ENCODE data around the gene OSBPL1A.
"Not testable (repeated sequence)": the region's sequence is repeated elsewhere in the genome, so short reads cannot be mapped to it uniquely, and the experiment has no call there.

Gene OSBPL1A

DNA sequence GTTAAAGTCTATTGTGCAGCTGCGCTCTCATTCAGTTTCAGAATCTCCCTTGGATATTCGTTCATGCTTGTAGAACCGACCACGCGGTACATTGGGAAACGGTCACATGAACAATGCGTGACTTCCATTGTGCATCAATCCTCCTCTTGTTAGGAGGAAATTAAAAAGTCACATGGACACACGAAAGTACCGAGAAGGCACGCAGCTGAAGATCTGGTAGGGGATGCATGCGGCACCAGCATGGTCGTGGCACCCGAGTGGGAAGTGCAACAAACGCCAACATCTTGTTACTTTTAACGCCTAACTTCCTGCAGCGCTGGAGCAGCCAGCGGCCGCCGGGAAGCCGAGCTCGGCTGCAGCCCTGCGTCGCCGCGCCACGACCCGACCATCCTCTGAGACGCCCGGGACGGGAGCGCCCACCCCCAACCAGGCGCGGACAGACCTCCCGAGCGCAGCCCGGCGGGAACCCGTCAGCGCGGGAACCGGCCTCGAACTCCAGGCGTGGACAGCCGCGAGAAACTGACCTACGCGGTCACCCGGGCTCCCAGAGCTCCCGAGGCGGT, 412 bp downstream of the OSBPL1A start:
- DNase-seq (ENCODE audit: low read depth) = peak; percentile 5

DNA sequence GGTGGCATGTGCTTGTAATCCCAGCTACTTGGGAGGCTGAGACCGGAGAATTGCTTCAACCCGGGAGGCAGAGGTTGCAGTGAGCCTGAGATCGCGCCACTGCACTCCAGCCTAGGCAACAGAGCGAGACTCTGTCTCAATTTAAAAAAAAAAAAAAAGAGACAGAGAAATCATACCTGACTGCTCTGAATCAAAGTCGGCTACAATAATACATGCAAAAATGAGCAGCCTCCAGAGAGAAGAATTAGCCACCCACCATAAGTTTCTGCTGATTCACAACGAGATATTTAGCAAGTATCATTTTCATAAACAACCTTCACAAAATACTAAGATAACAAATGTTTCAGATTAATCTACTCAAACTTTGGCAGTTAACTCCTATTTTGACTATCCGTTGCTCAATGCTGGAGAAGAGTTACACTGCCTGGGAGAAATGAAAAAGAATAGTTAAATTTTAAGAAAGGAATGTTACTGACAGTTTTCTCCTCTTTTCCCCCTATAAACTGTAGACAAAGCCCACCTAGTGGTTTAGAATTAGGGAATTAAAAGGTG, 1.5 kb downstream of the OSBPL1A start:
- no peak for DNase-seq (ENCODE audit: low read depth)

DNA sequence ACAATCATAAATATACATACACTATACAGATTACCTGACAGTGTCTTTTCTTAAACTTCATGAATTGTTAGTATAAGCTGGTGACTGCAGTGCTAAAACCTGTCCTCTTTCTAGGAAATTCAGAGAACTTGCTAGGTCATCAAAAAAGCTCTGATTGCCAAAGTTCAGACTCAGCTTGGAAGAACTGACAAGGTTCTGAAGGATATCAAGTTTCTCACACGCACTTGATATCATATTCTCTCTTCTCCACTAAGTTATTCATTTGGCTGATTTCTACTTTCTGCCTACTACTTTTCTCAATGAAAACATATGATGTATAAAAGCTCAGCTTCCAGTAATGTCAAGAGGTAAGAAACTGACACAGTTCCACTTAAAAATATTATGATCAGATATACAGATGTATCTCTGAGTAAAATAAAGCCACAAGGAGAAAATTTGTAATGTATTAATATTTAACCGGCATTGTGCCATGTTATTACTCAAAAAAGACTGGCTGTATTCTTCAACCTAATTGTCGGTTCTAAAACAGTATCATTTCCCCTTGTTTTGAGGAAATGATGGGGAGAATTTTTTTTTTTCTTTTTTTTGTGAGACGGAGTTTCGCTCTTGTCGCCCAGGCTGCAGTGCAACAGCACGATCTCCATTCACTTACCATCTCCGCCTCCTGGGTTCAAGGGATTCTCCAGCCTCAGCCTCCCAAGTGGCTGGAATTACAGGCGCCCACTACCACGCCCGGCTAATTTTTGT, 2.4 kb downstream of the OSBPL1A start:
- no peak for DNase-seq (ENCODE audit: low read depth)

DNA sequence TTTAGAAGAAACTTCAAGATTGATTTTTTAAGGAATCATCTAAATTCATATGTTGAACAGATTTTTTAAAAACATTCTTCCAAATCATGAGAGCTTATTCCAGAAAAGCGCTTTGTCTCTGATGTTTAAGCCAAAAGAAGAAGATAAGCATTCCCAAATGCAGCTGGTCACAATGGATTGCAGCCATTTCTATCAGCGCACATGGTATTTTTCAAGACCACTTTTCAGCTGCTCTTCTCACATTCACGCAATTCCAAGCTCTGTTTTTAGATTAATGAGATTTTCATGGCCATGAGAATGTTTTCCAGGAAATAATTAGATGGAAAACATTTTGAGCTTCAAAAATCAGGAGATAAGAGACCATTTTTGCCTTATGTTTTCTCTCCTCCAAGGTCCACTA, 8.7 kb downstream of the OSBPL1A start:
- no peak for DNase-seq (ENCODE audit: low read depth)

DNA sequence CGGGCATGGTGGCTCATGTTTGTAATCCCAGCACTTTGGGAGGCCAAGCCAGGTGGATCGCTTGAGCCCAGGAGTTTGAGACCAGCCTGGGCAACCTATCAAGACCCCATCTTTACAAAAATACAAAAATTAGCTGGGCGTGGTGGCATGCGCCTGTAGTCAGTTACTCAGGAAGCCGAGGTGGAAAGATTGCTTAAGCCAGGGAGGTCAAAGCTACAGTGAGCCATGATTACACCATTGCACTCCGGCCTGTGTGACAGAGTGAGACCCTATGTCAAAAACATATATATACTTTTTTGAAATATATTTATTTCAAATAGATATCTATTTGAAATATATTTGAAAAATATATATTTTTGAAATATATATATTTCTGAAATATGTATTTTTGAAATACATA, 10.9 kb downstream of the OSBPL1A start:
- no peak for DNase-seq (ENCODE audit: low read depth)

DNA sequence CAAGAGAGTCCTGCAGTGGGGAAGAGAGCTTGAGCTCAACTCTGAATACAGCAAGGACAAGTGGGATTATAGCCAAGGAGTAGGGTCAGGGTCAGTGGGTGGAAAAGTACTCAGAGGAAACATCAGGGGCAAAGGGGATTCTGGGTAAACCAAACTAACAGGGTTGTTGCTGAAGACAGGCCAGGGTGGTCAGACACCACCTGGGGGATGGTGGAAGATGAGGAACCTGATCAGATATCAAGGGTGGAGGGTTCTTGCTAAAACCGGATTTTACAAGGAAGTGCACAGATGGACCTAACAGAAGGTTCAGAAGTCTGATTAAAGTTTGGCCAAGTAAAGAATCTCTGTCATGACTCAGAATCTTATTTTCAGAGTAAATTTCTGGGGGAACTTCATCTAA, 16.5 kb downstream of the OSBPL1A start:
- no peak for DNase-seq (ENCODE audit: low read depth)

DNA sequence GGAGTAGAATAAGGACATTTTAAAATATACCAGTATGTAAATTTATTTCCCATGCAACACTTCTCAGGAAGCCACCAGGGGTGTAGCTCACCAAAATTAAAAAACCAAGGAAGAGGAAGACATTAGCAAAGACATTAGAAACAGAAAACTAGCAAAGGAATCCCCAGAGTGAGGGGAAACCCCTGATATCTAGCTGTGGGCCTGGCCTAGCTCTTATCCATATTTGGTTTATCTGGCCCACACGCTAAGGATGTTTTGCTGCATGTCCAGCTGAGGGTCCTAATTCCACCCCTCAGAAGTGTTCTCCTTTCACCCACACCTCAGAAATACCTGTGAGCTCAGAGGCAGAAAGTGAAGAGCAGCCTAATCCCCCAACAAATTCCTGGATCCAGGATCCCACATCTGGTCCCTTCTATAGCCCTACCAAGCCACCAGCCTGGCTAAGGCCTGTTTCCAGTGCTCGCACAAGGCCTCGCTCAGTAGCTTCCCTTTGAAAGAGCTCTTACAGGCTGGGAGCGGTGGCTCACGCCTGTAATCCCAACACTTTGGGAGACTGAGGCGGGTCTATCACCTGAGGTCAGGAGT, 17.4 kb downstream of the OSBPL1A start:
- no peak for DNase-seq (ENCODE audit: low read depth)

DNA sequence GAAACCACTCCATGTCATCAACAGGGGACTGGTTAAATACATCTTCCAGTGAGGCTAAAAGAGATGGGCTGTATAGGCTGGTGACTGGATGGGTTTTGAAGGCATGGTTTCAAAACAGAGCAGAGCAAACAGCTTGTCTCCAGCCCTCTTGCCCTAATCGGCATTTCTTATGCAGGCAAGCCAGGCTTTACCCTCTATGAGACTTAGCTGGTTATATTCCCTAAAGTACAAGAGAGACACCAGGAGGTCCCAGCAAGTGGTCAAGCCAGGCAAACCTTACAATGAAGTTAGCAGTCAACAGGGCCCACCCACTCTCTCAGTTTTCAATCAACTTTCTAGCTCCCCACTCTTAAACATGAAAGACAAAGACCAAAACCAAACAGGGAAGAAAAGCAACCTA, 19.0 kb downstream of the OSBPL1A start:
- no peak for DNase-seq (ENCODE audit: low read depth)

DNA sequence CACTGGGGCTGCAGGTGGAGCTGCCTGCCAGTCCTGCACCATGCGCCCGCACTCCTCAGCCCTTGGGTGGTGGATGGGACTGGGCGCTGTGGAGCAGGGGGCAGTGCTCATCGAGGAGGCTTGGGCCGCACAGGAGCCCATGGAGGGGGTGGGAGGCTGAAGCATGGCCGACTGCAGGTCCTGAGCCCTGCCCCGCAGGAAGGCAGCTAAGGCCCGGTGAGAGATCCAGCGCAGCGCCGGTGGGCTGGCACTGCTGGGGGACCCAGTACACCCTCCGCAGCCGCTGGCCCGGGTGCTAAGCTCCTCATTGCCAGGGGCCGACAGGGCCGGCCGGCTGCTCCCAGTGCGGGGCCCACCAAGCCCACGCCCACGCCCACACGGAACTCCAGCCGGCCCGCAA, 21.1 kb downstream of the OSBPL1A start:
- DNase-seq (ENCODE audit: low read depth) = not testable (repeated sequence)

DNA sequence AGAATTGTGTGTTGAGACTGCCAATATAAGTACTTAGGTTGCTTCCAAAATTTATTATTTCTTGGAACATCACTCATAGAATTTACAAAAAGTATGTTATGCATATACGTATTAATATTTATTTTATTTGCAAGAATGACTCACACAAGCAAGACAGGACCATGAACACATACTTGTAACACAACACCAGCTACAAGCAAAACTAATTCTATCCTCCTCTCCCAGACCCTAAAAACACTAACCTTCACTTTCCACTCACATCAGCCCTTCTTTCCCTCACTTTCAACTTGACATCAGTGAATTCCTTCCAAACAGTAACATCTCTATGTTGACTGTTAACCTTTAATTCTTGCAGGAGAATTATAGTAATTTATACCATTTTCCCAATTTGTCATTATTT, 24.3 kb downstream of the OSBPL1A start:
- no peak for DNase-seq (ENCODE audit: low read depth)

DNA sequence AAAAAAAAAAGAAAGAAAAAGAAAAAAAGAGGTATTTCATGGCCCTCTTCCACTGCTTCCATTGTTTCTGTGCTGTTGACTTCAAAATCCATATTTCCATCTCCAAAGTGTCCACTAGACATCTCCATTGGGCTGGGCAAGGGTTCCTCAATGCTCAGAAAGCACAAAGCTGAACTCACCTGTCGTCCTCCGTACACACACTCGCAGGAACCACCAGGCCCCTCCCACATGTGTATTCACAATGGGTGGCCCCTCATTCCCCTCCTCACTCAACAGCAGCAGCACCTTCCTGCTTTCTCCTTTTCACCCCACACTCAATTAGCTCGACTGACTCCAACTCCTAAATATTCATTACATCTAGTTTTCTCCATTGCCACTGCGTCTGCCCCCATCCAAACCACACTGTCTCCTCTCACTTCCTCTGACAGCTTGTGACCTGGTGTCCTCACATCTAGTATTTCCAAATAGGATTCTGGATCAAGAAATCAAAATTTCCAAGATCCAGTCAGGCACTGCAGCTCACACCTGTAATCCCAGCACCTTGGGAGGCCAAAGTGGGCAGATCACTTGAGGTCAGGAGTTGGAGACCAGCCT, 25.2 kb downstream of the OSBPL1A start:
- no peak for DNase-seq (ENCODE audit: low read depth)

DNA sequence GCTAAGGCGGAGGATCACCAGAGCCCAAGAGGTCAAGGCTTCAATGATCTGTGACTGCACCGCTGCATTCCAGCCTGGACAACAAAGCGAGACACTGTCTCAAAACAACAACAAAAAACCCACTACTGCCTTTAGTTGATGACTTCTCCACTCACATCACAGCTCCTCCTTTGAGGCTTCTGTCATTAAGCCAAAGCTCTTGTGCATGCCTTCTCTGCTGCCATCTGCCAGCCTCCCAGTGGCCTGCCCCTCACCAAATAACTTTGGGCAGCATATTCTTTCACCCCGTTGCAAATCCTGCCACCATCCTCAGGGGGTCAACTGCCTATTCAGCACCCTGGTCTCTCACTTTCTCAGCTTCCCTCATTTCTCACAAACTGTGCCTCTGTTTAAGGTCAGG, 27.5 kb downstream of the OSBPL1A start:
- no peak for DNase-seq (ENCODE audit: low read depth)

DNA sequence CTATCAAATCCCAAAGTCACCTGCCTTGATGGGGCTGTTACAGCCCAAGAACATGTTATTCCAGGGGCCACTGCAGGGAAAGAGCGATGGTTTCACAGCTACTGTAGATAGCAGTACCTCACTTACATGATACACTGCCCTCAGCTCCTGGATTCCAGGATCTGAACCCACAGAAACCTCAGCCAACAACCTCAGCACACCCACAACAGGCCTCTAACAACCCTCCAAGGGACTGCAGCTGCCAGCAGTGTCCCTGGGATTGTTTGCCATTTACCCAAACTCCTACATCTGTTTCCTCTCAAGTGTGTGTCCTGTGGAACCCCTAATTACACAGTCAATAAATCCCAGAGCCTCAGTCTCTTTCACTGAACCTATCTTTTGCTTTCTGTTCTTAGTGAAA, 28.2 kb downstream of the OSBPL1A start:
- DNase-seq (ENCODE audit: low read depth) = no peak

DNA sequence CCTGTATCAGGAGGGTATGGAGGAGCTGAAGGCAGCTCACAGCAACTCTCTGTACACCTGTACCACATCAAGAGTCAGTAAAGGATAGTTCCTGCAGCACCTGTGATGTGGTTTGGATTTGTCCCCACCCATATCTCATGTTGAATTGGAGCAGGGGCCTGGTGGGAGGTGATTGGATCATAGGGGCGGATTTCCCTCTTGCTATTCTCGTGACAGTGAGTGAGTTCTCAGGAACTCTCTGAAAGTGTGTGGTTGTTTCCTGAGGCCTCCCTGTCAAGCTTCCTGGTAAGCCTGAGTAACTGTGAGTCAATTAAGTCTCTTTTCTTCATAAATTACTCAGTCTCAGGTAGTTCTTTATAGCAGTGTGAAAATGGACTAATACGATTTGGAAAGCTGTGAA, 28.9 kb downstream of the OSBPL1A start:
- peak; percentile 7 for DNase-seq (ENCODE audit: low read depth)

DNA sequence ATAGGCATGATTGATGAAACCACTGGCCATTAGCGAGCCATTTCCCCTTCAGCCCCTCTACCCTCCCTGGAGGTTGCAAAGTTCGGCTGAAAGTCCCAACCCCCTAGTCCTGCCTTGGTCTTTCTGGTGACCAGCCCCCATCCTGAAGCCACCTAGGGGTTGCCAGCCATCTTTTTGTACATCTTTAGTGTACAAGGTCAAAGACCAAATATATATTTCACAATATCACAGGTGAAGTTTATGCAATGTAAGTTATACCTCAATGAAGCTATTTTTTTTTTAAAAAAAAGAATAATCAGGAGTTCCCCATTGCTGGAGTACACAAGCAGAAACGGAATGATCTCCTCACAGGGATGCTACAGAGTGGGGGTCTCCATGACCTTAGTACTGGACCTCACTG, 31.3 kb downstream of the OSBPL1A start:
- DNase-seq (ENCODE audit: low read depth) = no peak

DNA sequence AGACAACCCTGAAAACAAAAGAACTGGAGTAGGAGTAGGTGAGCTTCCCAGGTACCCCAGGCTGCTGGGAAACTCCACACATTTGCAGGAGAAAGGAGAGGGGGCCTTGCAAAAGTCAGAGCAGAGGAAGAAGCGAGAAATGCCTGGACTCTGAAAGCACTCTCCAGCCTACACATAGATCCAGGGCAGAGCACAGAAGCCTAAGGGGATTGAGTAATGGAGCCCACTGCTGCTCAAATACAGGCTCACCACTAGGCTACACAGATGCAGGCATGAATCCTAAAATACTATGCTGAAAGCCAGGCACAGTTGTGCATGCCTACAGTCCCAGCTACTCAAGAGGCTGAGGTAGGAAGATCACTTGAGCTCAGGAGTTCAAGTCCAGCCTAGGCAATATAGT, 33.4 kb downstream of the OSBPL1A start:
- DNase-seq (ENCODE audit: low read depth) = no peak

DNA sequence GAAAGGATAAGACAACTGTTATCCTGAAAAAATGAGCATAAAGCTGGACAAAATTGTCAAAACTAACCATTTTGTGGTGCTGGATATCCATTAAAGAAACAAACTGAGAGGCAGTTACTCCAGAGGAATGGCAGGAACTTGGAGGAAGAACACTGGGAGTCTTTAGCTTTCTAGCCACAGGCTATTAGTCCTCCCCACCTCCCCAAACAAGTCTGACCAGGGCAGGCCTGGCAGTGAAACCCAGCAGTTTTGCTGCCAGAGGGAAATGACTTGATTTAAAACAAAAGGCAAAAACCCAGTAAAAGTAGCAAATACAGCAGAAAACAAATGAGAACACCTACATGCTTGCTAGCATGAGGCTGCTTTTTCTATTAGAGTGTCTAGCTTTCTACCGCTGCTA, 34.9 kb downstream of the OSBPL1A start:
- no peak for DNase-seq (ENCODE audit: low read depth)

DNA sequence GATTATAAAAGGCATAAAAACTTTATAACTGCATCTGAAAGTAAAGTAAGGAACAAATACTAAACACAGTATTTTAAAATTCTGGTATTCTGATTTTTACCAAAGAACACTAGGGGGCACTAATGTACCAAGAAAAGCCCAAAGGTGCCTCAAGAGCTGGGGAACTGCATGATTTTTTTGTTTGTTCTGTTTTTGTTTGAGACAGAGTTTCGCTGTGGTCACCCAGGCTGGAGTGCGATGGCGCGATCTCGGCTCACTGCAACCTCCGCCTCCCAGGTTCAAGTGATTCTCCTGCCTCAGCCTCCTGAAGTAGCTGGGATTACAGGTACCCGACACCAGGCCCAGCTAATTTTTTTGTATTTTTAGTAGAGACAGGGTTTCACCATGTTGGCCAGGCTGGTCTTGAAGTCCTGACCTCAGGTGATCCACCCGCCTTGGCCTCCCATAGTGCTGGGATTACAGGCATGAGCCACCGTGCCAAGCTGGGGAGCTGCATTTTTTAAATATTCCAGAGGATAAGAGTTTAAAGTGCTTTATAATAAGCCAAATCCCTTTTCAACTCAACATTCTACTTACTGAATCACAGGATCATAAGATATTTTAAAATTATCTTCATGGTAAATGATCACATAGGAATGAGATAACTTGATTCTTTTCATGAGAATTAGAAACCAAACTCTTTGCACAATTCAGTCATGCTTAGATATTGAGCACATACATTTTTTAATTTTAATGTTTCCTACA, 37.7 kb downstream of the OSBPL1A start:
- DNase-seq (ENCODE audit: low read depth) = not testable (repeated sequence)

DNA sequence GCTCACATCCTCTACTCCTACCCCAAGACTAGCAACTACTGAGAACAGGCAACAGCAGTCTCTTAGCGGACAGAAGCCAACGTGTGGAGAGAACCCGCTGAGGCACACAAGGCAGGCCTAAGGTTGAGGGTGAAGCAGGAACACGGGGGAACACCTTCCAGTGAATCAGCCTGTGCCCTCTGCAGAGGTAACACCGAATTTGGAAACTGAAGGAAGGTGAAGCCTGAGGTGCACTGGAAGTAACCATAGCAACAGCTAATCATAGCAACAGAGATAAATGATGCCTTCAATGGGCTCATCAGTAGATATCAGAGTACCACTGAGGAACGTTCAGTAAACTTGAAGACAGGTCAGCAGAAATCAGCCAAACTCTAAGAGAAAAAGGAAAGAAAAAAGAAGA, 43.3 kb downstream of the OSBPL1A start:
- no peak for DNase-seq (ENCODE audit: low read depth)

DNA sequence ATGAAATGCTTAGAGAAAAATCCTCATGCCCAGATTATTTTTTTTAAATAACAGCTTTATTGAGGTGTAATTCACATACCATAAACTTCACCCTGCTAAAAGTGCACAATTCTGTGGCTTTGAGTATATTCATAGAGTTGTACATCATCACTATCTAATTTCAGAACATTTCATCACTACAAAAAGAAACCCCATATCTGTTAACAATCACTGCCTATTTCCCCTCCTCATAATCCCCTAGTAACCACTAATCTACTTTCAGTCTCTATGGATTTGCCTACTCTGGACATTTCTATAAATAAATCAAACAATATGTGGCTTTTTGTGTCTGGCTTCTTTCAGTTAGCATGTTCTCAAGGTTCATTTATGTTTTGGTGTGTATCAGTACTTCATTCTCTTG, 51.4 kb downstream of the OSBPL1A start:
- no peak for DNase-seq (ENCODE audit: low read depth)

DNA sequence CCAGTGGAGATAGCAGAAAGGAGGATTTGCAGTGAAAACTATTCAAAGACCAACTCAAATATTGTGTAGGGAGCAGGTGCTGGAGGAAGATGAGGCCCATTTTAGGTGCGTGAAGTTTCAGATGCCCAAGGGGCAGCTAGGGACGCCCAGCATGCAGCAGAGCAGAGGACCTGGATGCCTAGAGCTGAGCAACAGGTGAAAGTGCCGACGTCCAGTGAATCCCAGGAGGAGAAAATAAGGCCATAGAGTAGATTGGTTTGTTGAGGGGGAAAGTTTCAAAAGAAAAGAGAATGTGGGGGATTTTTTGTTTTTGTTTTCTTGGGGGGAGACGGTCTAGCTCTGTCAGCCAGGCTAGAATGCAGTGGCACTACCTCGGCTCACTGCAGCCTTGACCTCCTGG, 53.1 kb downstream of the OSBPL1A start:
- no peak for DNase-seq (ENCODE audit: low read depth)

DNA sequence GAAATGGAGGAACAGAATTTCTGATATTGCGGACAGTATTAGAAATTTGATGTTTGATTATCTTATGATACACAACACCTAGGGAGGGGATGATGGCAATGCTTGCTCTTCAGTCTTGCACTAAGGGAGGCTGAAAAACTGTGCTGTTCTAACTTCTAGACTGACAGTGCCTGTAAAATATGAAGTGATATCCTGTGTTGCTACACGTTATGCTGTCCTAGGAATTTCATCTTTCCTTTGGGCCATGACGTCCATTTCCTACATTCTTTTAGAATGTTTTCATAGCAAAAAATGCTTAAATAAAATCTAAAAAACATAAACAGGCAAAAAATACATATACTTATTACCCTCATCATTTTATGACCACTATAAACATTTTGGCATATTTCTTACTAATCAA, 55.3 kb downstream of the OSBPL1A start:
- no peak for DNase-seq (ENCODE audit: low read depth)

Measured in stimulated activated CD8-positive, alpha-beta memory T cell treated with anti-CD3 and anti-CD28 coated beads, Interleukin-4, amount 100 ng/mL, for 24 hours (primary cell).